K562 (cell line): ENCODE measurements around the gene MMP27. TPM values are rescaled to one million over a fixed set of nuclear protein-coding genes. Genes with fewer than 3 reads are reported as not detected.

Source experiments
- BCL6 ChIP-seq: fragments of 250-450 bp; sonication (Bioruptor Pico); IDR thresholded peaks from 2 replicates; pipeline ENCODE4 v1.4.0; 2020
- CEBPZ ChIP-seq: fragments of 150-350 bp; IDR thresholded peaks from 2 replicates; pipeline ENCODE4 v1.6.1; 2014; ENCODE audit warnings: low read depth, mild to moderate bottlenecking, low read length, borderline replicate concordance
- CTCF ChIP-seq, 3 experiments: IDR thresholded peaks in 2 of 3; conservative IDR thresholded peaks in 1 of 3; 2 replicates each; pipeline ENCODE4 v1.5.1; 2011 to 2012; ENCODE audit warnings: low read length in 3 of 3, mild to moderate bottlenecking in 3 of 3, control low read depth in 2 of 3, improper control_type of control experiment in 1 of 3, inconsistent platforms in 1 of 3, low read depth in 1 of 3, mixed read lengths in 1 of 3, moderate library complexity in 1 of 3; ENCODE audit not compliant: insufficient read depth in 2 of 3
- DEAF1 ChIP-seq: fragments of 450-650 bp; formaldehyde crosslinking; IDR thresholded peaks from 2 replicates; pipeline ENCODE4 v1.4.0; 2020; ENCODE audit warnings: mild to moderate bottlenecking, moderate library complexity
- L3MBTL2 ChIP-seq: fragments of 450-650 bp; IDR thresholded peaks from 2 replicates; pipeline ENCODE4 v1.6.1; 2016; ENCODE audit warnings: mild to moderate bottlenecking, moderate library complexity
- MBD2 ChIP-seq: sonication (generic); IDR thresholded peaks from 2 replicates; pipeline ENCODE4 v1.6.1; 2016; ENCODE audit warnings: low read depth, borderline replicate concordance
- MTA3 ChIP-seq: fragments of 450-650 bp; formaldehyde crosslinking; IDR thresholded peaks from 2 replicates; pipeline ENCODE4 v1.6.1; 2017; ENCODE audit warnings: mild to moderate bottlenecking, borderline replicate concordance
- RBM34 ChIP-seq: fragments of 200-400 bp; formaldehyde crosslinking; IDR thresholded peaks from 2 replicates; pipeline ENCODE4 v1.6.1; 2018; ENCODE audit warnings: low read length, borderline replicate concordance; ENCODE audit not compliant: insufficient read depth
- SMARCA5 ChIP-seq: fragments of 450-650 bp; IDR thresholded peaks from 2 replicates; pipeline ENCODE4 v1.6.1; 2016
- STAG1 ChIP-seq: sonication (generic); formaldehyde crosslinking; IDR thresholded peaks from 2 replicates; pipeline ENCODE4 v1.5.0; 2020; ENCODE audit warnings: missing genetic modification reagents, borderline replicate concordance
- ZKSCAN1 ChIP-seq: fragments of 150-350 bp; IDR thresholded peaks from 2 replicates; pipeline ENCODE4 v1.6.1; 2016; ENCODE audit warnings: low read depth, low read length
- ZNF133 ChIP-seq: fragments of 250-450 bp; sonication (Bioruptor Pico); IDR thresholded peaks from 2 replicates; pipeline ENCODE4 v1.4.0; 2020; ENCODE audit warnings: mild to moderate bottlenecking
- ZNF184 ChIP-seq: sonication (generic); formaldehyde crosslinking; IDR thresholded peaks from 2 replicates; pipeline ENCODE4 v1.5.0; 2020; ENCODE audit warnings: missing genetic modification reagents
- ZNF217 ChIP-seq: sonication (generic); formaldehyde crosslinking; IDR thresholded peaks from 2 replicates; pipeline ENCODE4 v1.8.0; 2022; ENCODE audit warnings: mild to moderate bottlenecking, missing genetic modification reagents
- ZNF445 ChIP-seq: fragments of 250-450 bp; sonication (Bioruptor Pico); IDR thresholded peaks from 2 replicates; pipeline ENCODE4 v1.4.0; 2020; ENCODE audit warnings: low read depth, mild to moderate bottlenecking, moderate library complexity
- polyA plus RNA-seq, 8 experiments: library from polyadenylated mRNA; depleted of rRNA in 4 of 8; stranded (reverse) in 5 of 8; unstranded in 3 of 8; fragments of >200 nt; fragmentation: Nextera tagmentation in 2 of 8; fragmentation: Illumina TruSeq in 1 of 8; extraction: Ambion mirVana in 2 of 8; extraction: Trizol in 1 of 8; gene quantifications; 2 replicates each; pipeline versions ENCODE4 v1.2.1 to v1.2.3, GENCODE V29; 2011 to 2014; ENCODE audit warnings: inconsistent platforms in 1 of 8, missing spikeins in 1 of 8
- total RNA-seq, 7 experiments: library from RNA; depleted of rRNA in 6 of 7; stranded (reverse); fragments of >200 nt in 6 of 7; fragmentation: Illumina TruSeq in 2 of 7; extraction: Trizol in 2 of 7; gene quantifications; 2 replicates each; pipeline versions ENCODE4 v1.2.1 to v1.2.3, GENCODE V29; 2011 to 2021; ENCODE audit warnings: low replicate concordance in 1 of 7

The MMP27 gene
- total and polyA plus RNA-seq, 9 of the 15 experiments (the other 6 are each of a cell fraction or from before 2014, with no cell fraction given): not detected

GRCh38 chr11:102666331-102666957, 39.1 kb downstream of the MMP27 start (continued):
- TF ChIP-seq DEAF1: peak; percentile 79
- no peak for TF ChIP-seq ZKSCAN1
- no peak for TF ChIP-seq ZNF445
- no peak for TF ChIP-seq RBM34
- no peak for TF ChIP-seq ZNF217 (CRISPR knock-in tag)
- no peak for TF ChIP-seq MTA3
- TF ChIP-seq L3MBTL2: no peak
- TF ChIP-seq CEBPZ: no peak
- peak; percentile 71 to 88 (median 79) for TF ChIP-seq CTCF (IDR thresholded peaks at IDR 0.05 in 2 of 3, conservative IDR thresholded peaks at IDR 0.05 in 1 of 3; ENCODE audit: insufficient read depth in 2 of 3, low read depth in 1 of 3, low read length in 3 of 3)
- peak; percentile 36; the same call in 1 of the 2 replicates for TF ChIP-seq STAG1
- TF ChIP-seq BCL6: no peak
- TF ChIP-seq ZNF133 (CRISPR knock-in tag): no peak
- TF ChIP-seq ZNF184 (CRISPR knock-in tag): no peak
- TF ChIP-seq SMARCA5: no peak
- no peak for TF ChIP-seq MBD2
